Subcutaneous adipose tissue (tissue), 4 donors: ENCODE results near the gene CRTAC1. TPM values are rescaled to one million over a fixed set of nuclear protein-coding genes. Genes with fewer than 3 reads are reported as not detected.

Experiments
- total RNA-seq, 4 donors: library from RNA; depleted of rRNA; stranded (reverse); fragments of >200 nt; gene quantifications; one replicate each; pipeline ENCODE4 v1.1.0, GENCODE V29; 2016
- TF ChIP-seq, protein P1 (sequence below): fragments of 450-650 bp; IDR thresholded peaks from one replicate; pipeline ENCODE4 v1.5.1; 2016; ENCODE audit warnings: low read depth, mild to moderate bottlenecking, control low read depth, antibody characterized with exemption, moderate library complexity

The CRTAC1 gene
- total RNA-seq, 4 donors from 2014 or later: 0.51 to 1.5 (median 0.72) TPM

DNA sequence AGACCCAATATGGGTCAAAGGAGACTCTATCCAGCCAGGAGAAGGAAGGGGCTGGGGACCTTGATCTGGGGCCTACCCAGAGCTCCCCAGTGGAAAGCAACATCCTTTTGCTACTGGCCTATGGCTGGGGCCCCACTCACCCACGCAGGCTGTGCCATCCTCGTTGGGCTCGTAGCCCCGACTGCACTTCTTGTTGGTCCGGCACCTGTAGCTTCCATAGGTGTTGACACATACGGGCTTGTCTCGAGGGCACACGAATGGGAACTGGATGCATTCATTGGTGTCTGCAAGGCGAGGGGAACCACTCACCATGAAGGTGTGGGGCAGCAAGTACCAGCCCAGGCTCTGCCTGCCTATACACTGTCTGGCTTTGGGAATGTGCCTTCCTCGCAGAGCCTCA lies 150.3 kb downstream of the CRTAC1 start:
- TF ChIP-seq, protein P1, sequence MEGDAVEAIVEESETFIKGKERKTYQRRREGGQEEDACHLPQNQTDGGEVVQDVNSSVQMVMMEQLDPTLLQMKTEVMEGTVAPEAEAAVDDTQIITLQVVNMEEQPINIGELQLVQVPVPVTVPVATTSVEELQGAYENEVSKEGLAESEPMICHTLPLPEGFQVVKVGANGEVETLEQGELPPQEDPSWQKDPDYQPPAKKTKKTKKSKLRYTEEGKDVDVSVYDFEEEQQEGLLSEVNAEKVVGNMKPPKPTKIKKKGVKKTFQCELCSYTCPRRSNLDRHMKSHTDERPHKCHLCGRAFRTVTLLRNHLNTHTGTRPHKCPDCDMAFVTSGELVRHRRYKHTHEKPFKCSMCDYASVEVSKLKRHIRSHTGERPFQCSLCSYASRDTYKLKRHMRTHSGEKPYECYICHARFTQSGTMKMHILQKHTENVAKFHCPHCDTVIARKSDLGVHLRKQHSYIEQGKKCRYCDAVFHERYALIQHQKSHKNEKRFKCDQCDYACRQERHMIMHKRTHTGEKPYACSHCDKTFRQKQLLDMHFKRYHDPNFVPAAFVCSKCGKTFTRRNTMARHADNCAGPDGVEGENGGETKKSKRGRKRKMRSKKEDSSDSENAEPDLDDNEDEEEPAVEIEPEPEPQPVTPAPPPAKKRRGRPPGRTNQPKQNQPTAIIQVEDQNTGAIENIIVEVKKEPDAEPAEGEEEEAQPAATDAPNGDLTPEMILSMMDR: no peak

DNA sequence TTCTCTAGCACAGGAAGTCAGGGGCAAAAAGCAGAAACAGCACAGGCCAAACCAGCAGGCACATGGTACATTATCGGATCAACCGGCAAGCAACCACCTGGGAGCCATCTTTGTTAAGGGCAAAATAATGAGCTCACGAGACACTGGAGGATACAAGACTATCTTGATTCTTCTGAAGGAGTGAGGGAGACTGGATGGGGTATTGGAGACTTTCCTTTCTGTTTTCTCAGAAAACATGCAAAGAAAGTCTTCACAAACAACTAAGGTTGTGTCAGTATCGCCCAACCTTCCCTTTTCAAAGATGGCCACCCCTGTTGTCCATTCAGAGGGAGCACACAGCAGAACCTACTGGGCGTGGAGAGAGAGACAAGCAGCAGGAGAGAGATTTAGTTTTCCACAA lies 151.2 kb downstream of the CRTAC1 start:
- TF ChIP-seq, protein P1: no peak

DNA sequence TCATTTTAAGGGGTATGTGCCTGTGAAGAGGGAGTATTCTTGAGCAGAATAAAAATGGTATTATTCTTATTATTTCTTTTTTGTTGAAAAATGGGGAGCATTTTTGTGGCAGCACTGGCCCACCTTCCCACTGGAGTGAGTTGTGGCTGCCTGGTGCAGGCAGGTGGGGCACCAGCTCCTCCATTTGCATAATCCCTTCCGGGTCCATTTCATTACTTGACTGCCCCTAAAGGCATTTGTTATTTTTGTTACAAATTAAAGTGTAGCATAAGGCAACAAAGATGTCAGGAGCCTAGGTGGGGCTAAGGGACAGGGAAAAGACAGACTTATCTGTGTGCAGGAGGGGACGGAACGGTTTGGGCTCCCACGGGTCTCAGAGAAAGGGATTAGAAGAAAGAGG lies 154.0 kb downstream of the CRTAC1 start:
- TF ChIP-seq, protein P1: no peak

DNA sequence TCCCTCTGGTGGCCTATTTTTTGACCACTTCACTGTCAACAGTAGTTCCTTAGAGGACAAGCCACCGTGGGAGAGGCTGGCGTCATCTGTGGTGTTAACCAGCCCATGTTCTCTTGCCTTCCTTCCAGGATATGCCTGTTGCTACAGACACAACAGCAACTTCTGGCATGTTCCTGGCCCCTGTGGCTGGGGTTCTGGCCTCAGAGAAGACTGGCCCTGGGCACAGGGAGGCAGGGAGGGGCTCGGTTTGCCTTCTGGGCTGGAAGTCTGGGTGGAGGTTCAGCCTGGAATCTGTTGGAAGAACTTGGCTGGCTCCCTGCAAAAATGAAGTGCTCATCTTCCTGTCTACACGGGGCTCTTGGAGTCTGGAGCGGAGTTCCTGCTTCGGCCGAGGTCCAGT lies 155.0 kb downstream of the CRTAC1 start:
- TF ChIP-seq, protein P1: no peak

DNA sequence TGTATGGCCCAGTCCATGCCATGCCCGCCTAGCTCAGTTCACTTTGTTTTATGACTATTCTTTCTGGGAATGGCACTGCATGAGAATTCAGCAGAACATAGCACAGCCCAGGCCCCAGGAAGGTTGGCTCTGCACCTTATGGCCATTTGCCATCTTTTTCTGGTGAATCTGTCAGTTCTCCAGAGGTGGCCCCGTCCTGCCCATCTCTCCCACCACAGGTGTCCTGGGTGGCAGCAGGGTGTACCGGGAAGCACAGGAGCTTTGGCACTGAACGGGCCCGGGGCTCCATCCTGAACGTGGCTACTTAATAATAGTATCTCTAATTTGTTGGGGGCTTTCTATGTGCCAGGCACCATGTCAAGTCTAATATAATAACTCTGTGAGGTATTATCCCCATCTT lies 156.1 kb downstream of the CRTAC1 start:
- TF ChIP-seq, protein P1: no peak

GRCh38 chr10:97873569-97873968 lies 156.9 kb downstream of the CRTAC1 start:
- TF ChIP-seq, protein P1: no peak

- TF ChIP-seq, protein P1: no peak
Observed at GRCh38 chr10:97870990-97871389, 159.4 kb downstream of the CRTAC1 start.
